SKM-1 (cell line): ENCODE measurements around the gene DBN1.

ENCODE experiments used
- DNase-seq: peaks from one replicate; lab custom pipeline; 2025; ENCODE audit not compliant: unreplicated experiment; lab: John Stamatoyannopoulos, UW

The DBN1 gene

GRCh38 chr5:177445052-177445916 lies 28.1 kb downstream of the DBN1 start:
- no peak for DNase-seq

- no peak for DNase-seq
These were observed 29.1 kb downstream of the DBN1 start for GRCh38 chr5:177444106-177445051.

- no peak for DNase-seq
These were observed 30.1 kb downstream of the DBN1 start for GRCh38 chr5:177443144-177443983.

GRCh38 chr5:177442066-177442826 lies 31.2 kb downstream of the DBN1 start:
- no peak for DNase-seq

- DNase-seq, result no peak
These were observed 32.2 kb downstream of the DBN1 start for GRCh38 chr5:177440990-177441780.

- DNase-seq, result no peak
These were observed 33.0 kb downstream of the DBN1 start for GRCh38 chr5:177440211-177440989.

GRCh38 chr5:177439518-177440053 lies 33.8 kb downstream of the DBN1 start:
- no peak for DNase-seq

GRCh38 chr5:177438468-177438867 lies 35.0 kb downstream of the DBN1 start:
- DNase-seq, result no peak

GRCh38 chr5:177437623-177438022 lies 35.8 kb downstream of the DBN1 start:
- no peak for DNase-seq

GRCh38 chr5:177435847-177436536 lies 37.4 kb downstream of the DBN1 start:
- no peak for DNase-seq

- no peak for DNase-seq
These were observed 38.3 kb downstream of the DBN1 start for GRCh38 chr5:177434942-177435738.

GRCh38 chr5:177434437-177434836 lies 39.0 kb downstream of the DBN1 start:
- DNase-seq, result no peak

GRCh38 chr5:177433658-177434217 lies 39.7 kb downstream of the DBN1 start:
- no peak for DNase-seq

GRCh38 chr5:177432839-177433657 lies 40.4 kb downstream of the DBN1 start:
- no peak for DNase-seq

GRCh38 chr5:177432143-177432838 lies 41.1 kb downstream of the DBN1 start:
- no peak for DNase-seq
